ENCODE data around the gene RC3H2.
A peak's percentile ranks its signal among the peaks of the same experiment; 100 is the strongest.
"Not testable (repeated sequence)": the region's sequence is repeated elsewhere in the genome, so short reads cannot be mapped to it uniquely, and the experiment has no call there.

RC3H2 gene

GRCh38 chr9:122835313-122835731 is 69.8 kb downstream of the RC3H2 start:
- no peak overlapping the region for H3K27ac ChIP-seq
- no peaks in the 10 kb centered on the region for H3K36me3 ChIP-seq (replicated peaks)
- H3K27me3 ChIP-seq (replicated peaks): no peaks in the 10 kb centered on the region
- in situ Hi-C loops (cut with HindIII; ENCODE audit: low pct_ligation_motif_present, low sequenced_read_pairs): no loop called here
- peak; percentile 26 for TF ChIP-seq CTCF (IDR thresholded peaks at IDR 0.05; ENCODE audit: low read depth, low read length, missing control alignments)
- no peak overlapping the region for H3K4me3 ChIP-seq (ENCODE audit: low read depth, low read length)
- no peak for DNase-seq

GRCh38 chr9:122832194-122832593 is 73.0 kb downstream of the RC3H2 start:
- in situ Hi-C loops (cut with HindIII; ENCODE audit: low pct_ligation_motif_present, low sequenced_read_pairs): no loop called here
- H3K27me3 ChIP-seq (replicated peaks): no peaks in the 10 kb centered on the region
- no peak for DNase-seq
- H3K27ac ChIP-seq: no peak overlapping the region
- H3K36me3 ChIP-seq (replicated peaks): no peaks in the 10 kb centered on the region
- H3K4me3 ChIP-seq (ENCODE audit: low read depth, low read length): no peak overlapping the region
- TF ChIP-seq CTCF (IDR thresholded peaks at IDR 0.05; ENCODE audit: low read depth, low read length, missing control alignments): no peak

DNA sequence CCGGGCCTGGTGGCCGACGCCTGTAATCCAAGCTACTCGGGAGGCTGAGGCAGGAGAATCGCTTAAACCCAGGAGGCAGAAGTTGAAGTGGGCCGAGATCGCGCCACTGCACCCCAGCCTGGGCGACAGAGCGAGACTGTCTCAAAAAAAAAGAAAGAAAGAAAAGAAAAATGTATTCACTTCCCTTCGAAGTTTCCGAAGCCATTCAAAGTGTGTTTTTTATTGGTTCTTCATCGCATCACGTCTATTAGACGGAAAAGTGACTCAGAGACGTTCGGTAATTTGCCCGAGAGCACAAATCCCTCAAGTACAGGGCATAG is 76.2 kb downstream of the RC3H2 start:
- DNase-seq; H3K36me3 ChIP-seq (replicated peaks); H3K27me3 ChIP-seq (replicated peaks); in situ Hi-C loops (cut with HindIII; ENCODE audit: low pct_ligation_motif_present, low sequenced_read_pairs): not testable (repeated sequence)
- Histone ChIP-seq H3K27ac (peak overlapping the region; percentile 88), H3K4me3 (ENCODE audit: low read depth, low read length) (peak overlapping the region; percentile 99)

DNA sequence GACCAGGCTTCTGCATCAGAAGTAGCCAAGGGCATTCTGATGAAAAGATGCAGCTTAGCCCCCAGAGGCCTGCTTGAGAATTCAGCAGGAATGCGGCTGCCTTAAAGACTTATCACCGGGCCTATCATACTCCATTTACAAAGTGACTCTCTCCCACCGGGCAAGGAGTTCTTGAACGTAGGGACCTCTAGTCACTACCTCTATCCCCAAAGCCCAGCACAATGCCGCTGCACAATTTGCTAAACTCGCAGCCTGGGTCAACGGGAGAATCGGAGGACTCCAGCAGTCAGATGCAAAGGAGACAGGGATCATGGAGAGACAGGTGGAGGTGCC is 77.4 kb downstream of the RC3H2 start:
- in situ Hi-C loops (cut with HindIII; ENCODE audit: low pct_ligation_motif_present, low sequenced_read_pairs): no loop called here
- no peaks in the 10 kb centered on the region for H3K27me3 ChIP-seq (replicated peaks)
- peak; percentile 51 for DNase-seq
- H3K4me3 ChIP-seq (ENCODE audit: low read depth, low read length): peak overlapping the region; percentile 99
- TF ChIP-seq CTCF (IDR thresholded peaks at IDR 0.05; ENCODE audit: low read depth, low read length, missing control alignments): no peak
- peak overlapping the region; percentile 88 for H3K27ac ChIP-seq
- peaks cover 7% of the 10 kb centered on the region for H3K36me3 ChIP-seq (replicated peaks)

DNA sequence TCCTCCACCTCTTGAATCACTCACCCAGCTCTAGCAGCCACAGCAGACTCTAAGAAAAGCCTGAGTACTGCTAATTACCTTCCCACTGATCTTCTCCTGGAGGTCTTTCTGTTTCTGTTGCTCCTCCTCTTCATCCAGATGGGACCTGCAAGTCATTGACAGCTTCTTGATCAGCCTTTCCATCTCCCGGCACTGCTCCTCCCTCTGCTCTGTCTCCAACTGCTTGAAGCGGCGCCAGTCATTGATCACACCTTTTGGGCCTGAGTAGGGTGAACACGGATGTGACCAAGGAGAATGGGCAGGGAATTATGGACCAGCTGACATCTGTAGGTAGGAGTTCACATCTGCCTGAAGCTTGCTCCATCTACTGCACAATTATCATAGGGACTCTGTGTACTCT is 82.2 kb downstream of the RC3H2 start:
- TF ChIP-seq CTCF (IDR thresholded peaks at IDR 0.05; ENCODE audit: low read depth, low read length, missing control alignments): no peak
- in situ Hi-C loops (cut with HindIII; ENCODE audit: low pct_ligation_motif_present, low sequenced_read_pairs): no loop called here
- H3K4me3 ChIP-seq (ENCODE audit: low read depth, low read length): no peak overlapping the region
- no peaks in the 10 kb centered on the region for H3K27me3 ChIP-seq (replicated peaks)
- no peak for DNase-seq
- H3K27ac ChIP-seq: no peak overlapping the region
- peaks cover 12% of the 10 kb centered on the region for H3K36me3 ChIP-seq (replicated peaks)

- in situ Hi-C loops (cut with HindIII; ENCODE audit: low pct_ligation_motif_present, low sequenced_read_pairs): no loop called here
- no peak overlapping the region for H3K27ac ChIP-seq
- peaks cover 12% of the 10 kb centered on the region for H3K36me3 ChIP-seq (replicated peaks)
- TF ChIP-seq CTCF (IDR thresholded peaks at IDR 0.05; ENCODE audit: low read depth, low read length, missing control alignments): no peak
- DNase-seq: no peak
- H3K27me3 ChIP-seq (replicated peaks): no peaks in the 10 kb centered on the region
- no peak overlapping the region for H3K4me3 ChIP-seq (ENCODE audit: low read depth, low read length)
Observed at GRCh38 chr9:122822056-122822455, 83.1 kb downstream of the RC3H2 start.

All from brain microvascular endothelial cell (primary cell).